Neural crest cell (in vitro differentiated cells): ENCODE measurements around the gene PDLIM3. TPM values are rescaled to one million over a fixed set of nuclear protein-coding genes. Genes with fewer than 3 reads are reported as not detected.
"Not testable (repeated sequence)": the region's sequence is repeated elsewhere in the genome, so short reads cannot be mapped to it uniquely, and the experiment has no call there.

Experiments
- DNase-seq: peaks from one replicate; pipeline ENCODE4 v3.0.0; 2021; ENCODE audit warnings: low read depth, mixed read lengths, low spot score
- H3K27ac Mint-ChIP-seq: one replicate; pipeline ENCODE4 v1.8.0; 2021; ENCODE audit warnings: mild to moderate bottlenecking, mixed read lengths; ENCODE audit not compliant: unreplicated experiment
- H3K27me3 Mint-ChIP-seq: 2 replicates; pipeline ENCODE4 v1.8.0; 2021; ENCODE audit warnings: low read depth, mild to moderate bottlenecking, mixed read lengths
- H3K36me3 Mint-ChIP-seq: 2 replicates; pipeline ENCODE4 v1.8.0; 2021; ENCODE audit warnings: low read depth, mild to moderate bottlenecking, mixed read lengths
- H3K4me1 Mint-ChIP-seq: 2 replicates; pipeline ENCODE4 v1.8.0; 2021; ENCODE audit warnings: mixed read lengths
- H3K4me3 Mint-ChIP-seq: one replicate; pipeline ENCODE4 v1.8.0; 2021; ENCODE audit warnings: mild to moderate bottlenecking, mixed read lengths
- H3K9me3 Mint-ChIP-seq: 2 replicates; pipeline ENCODE4 v1.8.0; 2021; ENCODE audit warnings: mixed read lengths
- total RNA-seq: library from RNA; stranded (reverse); gene quantifications from 2 replicates; pipeline ENCODE4 v1.2.1, GENCODE V29; 2021
- TF ChIP-seq, protein P1 (sequence below): fragments of 200-600 bp; sonication (generic); conservative IDR thresholded peaks from 2 replicates; pipeline ENCODE4 v1.5.0; 2021; ENCODE audit warnings: antibody characterized with exemption, mild to moderate bottlenecking

PDLIM3 gene
- total RNA-seq, 1 donor from 2014 or later, result 2.3 TPM

GRCh38 chr4:185518069-185518468, 17.2 kb downstream of the PDLIM3 start:
- no peaks in the 10 kb centered on the region for H3K36me3 Mint-ChIP-seq
- no peak overlapping the region for H3K27ac Mint-ChIP-seq
- no peaks in the 10 kb centered on the region for H3K27me3 Mint-ChIP-seq
- no peaks in the 10 kb centered on the region for H3K4me1 Mint-ChIP-seq
- H3K9me3 Mint-ChIP-seq, result no peaks in the 10 kb centered on the region
- H3K4me3 Mint-ChIP-seq, result no peak overlapping the region
- TF ChIP-seq, protein P1, sequence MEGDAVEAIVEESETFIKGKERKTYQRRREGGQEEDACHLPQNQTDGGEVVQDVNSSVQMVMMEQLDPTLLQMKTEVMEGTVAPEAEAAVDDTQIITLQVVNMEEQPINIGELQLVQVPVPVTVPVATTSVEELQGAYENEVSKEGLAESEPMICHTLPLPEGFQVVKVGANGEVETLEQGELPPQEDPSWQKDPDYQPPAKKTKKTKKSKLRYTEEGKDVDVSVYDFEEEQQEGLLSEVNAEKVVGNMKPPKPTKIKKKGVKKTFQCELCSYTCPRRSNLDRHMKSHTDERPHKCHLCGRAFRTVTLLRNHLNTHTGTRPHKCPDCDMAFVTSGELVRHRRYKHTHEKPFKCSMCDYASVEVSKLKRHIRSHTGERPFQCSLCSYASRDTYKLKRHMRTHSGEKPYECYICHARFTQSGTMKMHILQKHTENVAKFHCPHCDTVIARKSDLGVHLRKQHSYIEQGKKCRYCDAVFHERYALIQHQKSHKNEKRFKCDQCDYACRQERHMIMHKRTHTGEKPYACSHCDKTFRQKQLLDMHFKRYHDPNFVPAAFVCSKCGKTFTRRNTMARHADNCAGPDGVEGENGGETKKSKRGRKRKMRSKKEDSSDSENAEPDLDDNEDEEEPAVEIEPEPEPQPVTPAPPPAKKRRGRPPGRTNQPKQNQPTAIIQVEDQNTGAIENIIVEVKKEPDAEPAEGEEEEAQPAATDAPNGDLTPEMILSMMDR, result no peak
- no peak for DNase-seq

- H3K4me1 Mint-ChIP-seq, result no peaks in the 10 kb centered on the region
- TF ChIP-seq, protein P1, result no peak
These were observed 20.1 kb downstream of the PDLIM3 start for GRCh38 chr4:185515248-185515647.

GRCh38 chr4:185514182-185514697, 21.1 kb downstream of the PDLIM3 start:
- H3K36me3 Mint-ChIP-seq, result no peaks in the 10 kb centered on the region
- H3K4me3 Mint-ChIP-seq, result no peak overlapping the region

More at GRCh38 chr4:185515248-185515647, 20.1 kb downstream of the PDLIM3 start:
- Mint-ChIP-seq H3K4me3 (no peak overlapping the region), H3K36me3 (no peaks in the 10 kb centered on the region), H3K27ac (no peak overlapping the region), H3K27me3 (no peaks in the 10 kb centered on the region), H3K9me3 (no peaks in the 10 kb centered on the region)
- DNase-seq, result no peak

DNA sequence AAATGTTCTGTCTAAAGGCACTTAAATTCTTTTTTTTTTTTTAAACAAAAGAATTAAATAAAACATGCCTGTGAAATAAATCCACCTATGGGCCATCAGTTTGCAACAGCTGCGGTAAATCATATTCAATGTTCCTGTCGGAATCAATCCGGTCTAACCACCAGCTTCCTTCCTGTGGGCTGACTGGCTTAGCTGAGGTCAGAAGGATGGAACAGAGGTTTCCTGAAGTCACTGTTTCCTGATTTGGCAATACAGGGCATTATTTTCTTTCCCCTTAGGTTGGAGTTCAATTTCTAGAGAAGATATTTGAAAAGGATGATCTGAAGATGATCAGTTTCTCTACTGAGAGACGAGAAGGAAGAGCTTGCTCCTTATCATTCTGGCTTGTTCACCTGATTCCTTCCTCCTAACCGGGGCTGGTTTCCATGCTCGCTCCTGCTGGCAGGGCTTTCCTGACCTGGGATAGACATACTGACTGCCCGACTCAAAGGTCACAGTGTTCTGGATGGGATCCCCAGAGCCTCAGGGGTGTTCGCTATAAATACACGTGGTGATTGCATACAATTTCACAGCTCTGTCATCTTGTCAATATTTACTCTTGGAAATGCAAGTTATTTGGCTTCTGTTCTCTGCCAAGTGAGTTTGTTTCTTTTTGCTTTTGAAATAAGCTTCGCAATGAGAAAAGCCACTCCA, 21.7 kb downstream of the PDLIM3 start:
- H3K4me1 Mint-ChIP-seq, result no peaks in the 10 kb centered on the region
- H3K9me3 Mint-ChIP-seq, result no peaks in the 10 kb centered on the region
- no peaks in the 10 kb centered on the region for H3K27me3 Mint-ChIP-seq
- H3K27ac Mint-ChIP-seq, result no peak overlapping the region
- H3K4me3 Mint-ChIP-seq, result no peak overlapping the region
- no peaks in the 10 kb centered on the region for H3K36me3 Mint-ChIP-seq
- TF ChIP-seq, protein P1, result no peak
- no peak for DNase-seq

More at GRCh38 chr4:185514182-185514697, 21.1 kb downstream of the PDLIM3 start:
- Mint-ChIP-seq H3K27me3 (no peaks in the 10 kb centered on the region), H3K27ac (no peak overlapping the region), H3K4me1 (no peaks in the 10 kb centered on the region), H3K9me3 (no peaks in the 10 kb centered on the region)
- DNase-seq, result no peak
- TF ChIP-seq, protein P1, result no peak

- H3K36me3 Mint-ChIP-seq, result no peaks in the 10 kb centered on the region
- no peaks in the 10 kb centered on the region for H3K4me1 Mint-ChIP-seq
- no peak overlapping the region for H3K27ac Mint-ChIP-seq
- no peaks in the 10 kb centered on the region for H3K9me3 Mint-ChIP-seq
- TF ChIP-seq, protein P1, result no peak
- DNase-seq, result no peak
- no peak overlapping the region for H3K4me3 Mint-ChIP-seq
- no peaks in the 10 kb centered on the region for H3K27me3 Mint-ChIP-seq
These were observed 22.8 kb downstream of the PDLIM3 start for GRCh38 chr4:185512516-185512915.

GRCh38 chr4:185511243-185511642, 24.1 kb downstream of the PDLIM3 start:
- not testable (repeated sequence) for DNase-seq, H3K9me3 Mint-ChIP-seq, H3K4me1 Mint-ChIP-seq, H3K27ac Mint-ChIP-seq, H3K27me3 Mint-ChIP-seq, H3K4me3 Mint-ChIP-seq, H3K36me3 Mint-ChIP-seq
